ENCODE measurements around the gene HMGB2. TPM values are rescaled to one million over a fixed set of nuclear protein-coding genes. Genes with fewer than 3 reads are reported as not detected.

The HMGB2 gene
- total RNA-seq, 1 donor from 2014 or later, result 101 TPM

DNA sequence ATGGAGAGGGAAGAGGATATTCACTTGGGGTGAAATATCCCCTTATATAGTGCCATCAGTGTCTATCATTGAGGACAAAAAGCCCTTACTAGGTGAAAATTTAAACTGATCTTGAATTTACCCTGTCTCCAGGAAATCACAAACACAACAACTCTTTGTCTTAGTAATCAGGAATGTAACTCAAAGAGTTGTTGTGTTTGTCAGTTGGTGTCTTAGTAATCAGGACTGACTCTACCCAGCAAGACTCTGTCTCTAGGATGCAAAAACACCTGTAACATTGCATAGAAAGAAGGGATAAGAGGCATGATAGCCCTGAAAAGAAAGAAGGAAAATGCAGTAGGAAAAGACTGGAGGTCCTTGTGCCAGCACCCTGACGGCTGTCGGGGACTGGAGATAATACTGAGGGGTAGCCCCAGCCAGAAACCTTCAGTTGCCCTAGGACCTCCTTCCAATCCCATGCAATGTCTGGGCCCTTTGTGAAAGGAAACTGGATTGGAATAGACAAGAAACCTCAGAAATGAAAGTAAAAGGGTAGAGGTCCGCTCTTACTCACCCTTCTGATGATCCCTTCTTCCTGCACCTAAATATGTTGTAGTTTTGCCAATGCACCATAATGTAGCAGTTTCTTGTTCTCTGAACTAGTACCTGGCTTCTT is 45.3 kb downstream of the HMGB2 start:
- DNase-seq (ENCODE audit: low read depth in 2 of 2), result no peak

DNA sequence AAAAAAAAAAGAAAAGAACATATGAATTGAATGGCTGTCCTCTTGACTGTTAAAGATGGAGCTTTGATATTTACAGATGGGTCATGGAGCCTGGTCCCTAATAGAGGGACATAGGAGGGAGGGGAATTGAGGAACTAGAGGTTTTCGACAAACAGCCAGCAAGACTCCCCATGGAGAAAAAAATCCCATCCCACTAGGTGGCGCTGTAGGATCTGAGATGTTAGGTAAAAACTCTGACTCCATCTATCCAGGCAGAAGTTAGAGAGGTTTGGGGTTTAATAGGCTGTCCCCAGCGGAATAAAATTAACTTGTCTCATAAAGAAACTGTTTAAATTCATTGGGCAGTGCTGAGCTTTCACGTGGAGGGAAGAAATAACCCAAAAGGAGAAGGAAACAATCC is 45.9 kb downstream of the HMGB2 start:
- peak; percentile 32 to 71 for DNase-seq (ENCODE audit: low read depth in 2 of 2)

DNA sequence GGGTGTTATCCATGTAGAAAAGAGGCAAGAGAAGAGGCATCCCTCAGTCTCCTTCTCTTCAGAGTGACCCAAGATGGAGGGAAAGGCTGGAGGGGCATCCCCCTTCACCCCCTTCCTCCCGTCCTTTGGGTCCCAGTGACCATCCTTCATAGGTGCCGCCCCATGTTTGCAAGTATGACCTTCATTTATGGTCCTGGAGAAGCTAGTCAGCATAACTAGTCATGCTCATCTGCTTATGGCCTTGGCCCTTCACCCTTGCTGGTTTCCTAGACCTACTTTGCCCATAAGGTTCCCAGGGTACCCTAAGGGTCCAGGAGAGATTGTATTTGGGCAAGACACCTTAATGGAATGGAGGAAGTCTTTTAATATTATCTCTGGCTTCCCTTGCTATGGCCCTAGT is 46.7 kb downstream of the HMGB2 start:
- no peak for DNase-seq (ENCODE audit: low read depth in 2 of 2)

DNA sequence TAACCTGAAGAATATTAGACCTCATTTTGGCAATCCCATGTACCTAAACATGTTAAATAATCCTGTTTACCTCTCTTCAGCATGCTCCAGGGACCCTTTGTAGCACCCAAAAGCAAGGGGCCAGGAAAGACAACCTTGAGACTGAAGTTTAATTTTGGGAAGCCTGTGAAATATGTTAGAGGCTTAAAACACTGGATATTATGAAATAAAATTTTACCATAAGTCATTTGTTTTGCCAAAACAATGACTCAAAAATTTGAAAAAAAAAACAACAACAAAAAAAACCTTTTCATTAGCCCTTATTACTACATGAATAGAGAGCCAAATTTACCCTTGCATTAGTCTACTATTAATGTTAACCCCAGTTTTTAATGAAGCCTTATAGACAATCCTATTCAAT is 49.7 kb downstream of the HMGB2 start:
- DNase-seq (ENCODE audit: low read depth in 2 of 2), result no peak

DNA sequence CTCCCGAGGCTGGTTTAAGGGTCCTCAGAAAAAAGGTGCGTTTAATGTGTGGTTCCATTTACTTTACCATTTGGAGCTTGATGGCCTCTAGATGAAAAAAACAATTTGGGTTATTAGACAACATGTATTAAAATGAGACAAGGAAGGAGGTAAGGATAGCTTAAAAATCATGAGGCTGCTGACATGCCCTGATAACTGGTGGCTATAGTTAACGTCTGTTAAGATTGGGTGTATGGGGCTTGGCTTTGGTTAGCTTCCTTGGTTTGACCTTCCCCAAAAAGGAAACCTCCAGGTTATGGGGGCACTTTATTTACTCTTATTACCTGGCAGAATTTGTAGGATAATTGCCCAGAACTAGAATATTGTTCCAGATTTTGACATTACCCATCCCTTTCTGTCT is 51.5 kb downstream of the HMGB2 start:
- DNase-seq (ENCODE audit: low read depth in 2 of 2), result no peak

DNA sequence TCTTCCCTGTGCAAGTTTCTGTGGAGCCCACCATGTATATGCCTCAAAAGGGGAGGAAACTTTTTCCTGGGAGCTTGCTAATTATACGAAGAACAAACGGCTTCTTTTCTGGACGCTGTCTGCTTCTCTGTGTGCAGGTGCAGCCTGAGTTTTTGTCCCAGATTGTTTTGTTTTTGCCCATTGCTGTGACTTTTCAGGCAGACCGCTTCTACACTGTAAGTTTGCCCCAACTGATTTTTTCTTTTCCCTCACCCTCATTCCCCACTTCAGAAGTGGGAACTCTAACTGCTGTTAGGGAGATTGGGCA is 51.9 kb downstream of the HMGB2 start:
- no peak for DNase-seq (ENCODE audit: low read depth in 2 of 2)

DNA sequence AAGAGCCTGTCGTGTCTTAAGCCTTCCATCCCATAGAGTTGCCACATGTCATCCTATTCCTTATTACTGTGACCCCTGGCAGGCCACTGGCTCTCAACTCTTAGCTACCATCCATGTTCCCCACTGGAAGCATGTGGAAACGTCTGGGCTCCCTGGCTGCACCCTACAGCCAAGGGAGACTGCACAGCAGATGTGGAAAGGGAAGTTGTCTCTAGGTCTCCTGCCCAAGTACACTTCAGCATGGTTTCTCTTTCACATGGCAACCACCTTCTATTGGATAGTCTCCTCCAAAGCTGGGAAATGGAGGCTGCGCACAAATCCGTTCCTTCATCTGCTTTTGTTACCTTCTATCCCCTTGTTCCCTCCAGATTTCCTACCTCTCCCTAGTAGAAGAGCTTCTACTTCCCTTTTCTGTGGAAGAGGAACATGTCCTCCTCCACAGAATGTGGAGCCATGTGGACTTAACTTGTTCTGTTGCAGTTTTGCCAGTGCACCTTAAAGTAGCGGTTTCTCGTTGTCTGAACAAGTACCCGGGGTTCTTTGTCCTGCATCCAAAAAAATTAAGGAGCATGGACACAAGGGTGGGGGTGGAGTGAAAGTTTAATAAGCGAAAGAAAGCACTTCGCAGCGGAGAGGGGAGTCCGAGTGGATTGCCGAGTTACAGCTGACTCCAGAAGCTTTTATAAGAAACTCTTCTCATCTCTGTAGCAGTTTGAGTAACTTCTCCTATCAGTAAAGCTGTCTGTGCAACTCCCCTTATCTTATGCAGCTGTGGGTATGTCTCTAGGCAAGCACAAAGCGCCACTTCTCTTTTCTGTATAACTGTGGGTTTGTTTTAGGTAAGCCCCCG is 52.5 kb downstream of the HMGB2 start:
- DNase-seq (ENCODE audit: low read depth in 2 of 2), result no peak

Other genes with a start within 250 kb of the HMGB2 start
- 19.1 and 21.2 TPM in 2 replicates for gene GALNT7, start 165.5 kb downstream of the HMGB2 start, total RNA-seq
- gene SAP30, start 36.6 kb upstream of the HMGB2 start, total RNA-seq, result 12.8 and 20.9 TPM in 2 replicates
- not detected in 2 replicates for gene SCRG1, start 64.8 kb upstream of the HMGB2 start, total RNA-seq
- not detected in 2 replicates for gene HAND2, start 195.9 kb upstream of the HMGB2 start, total RNA-seq